GM21825 (cell line): ENCODE results near the gene ANKS1A.

ENCODE experiments used
- ATAC-seq: cut with Tn5 transposase; IDR thresholded peaks from one replicate; pipeline ENCODE4 v1.9.1; 2021; ENCODE audit warnings: mild to moderate bottlenecking, moderate library complexity; ENCODE audit not compliant: unreplicated experiment

Gene ANKS1A

GRCh38 chr6:35036828-35037663 lies 148.0 kb downstream of the ANKS1A start:
- ATAC-seq, result no peak

- ATAC-seq, result no peak
Observed at GRCh38 chr6:35037664-35038038, 148.6 kb downstream of the ANKS1A start.

- no peak for ATAC-seq
Observed at GRCh38 chr6:35038076-35038475, 149.0 kb downstream of the ANKS1A start.

- ATAC-seq, result no peak
Observed at GRCh38 chr6:35040398-35040797, 151.3 kb downstream of the ANKS1A start.

GRCh38 chr6:35041086-35041861 lies 152.2 kb downstream of the ANKS1A start:
- no peak for ATAC-seq

GRCh38 chr6:35042031-35042815 lies 153.2 kb downstream of the ANKS1A start:
- no peak for ATAC-seq

GRCh38 chr6:35043381-35044130 lies 154.5 kb downstream of the ANKS1A start:
- no peak for ATAC-seq

GRCh38 chr6:35044145-35044745 lies 155.2 kb downstream of the ANKS1A start:
- ATAC-seq, result no peak

GRCh38 chr6:35044761-35045421 lies 155.8 kb downstream of the ANKS1A start:
- no peak for ATAC-seq

- no peak for ATAC-seq
Observed at GRCh38 chr6:35046103-35046502, 157.0 kb downstream of the ANKS1A start.

- ATAC-seq, result no peak
Observed at GRCh38 chr6:35046862-35047261, 157.8 kb downstream of the ANKS1A start.

- ATAC-seq, result no peak
Observed at GRCh38 chr6:35047265-35048011, 158.4 kb downstream of the ANKS1A start.

- ATAC-seq, result no peak
Observed at GRCh38 chr6:35048031-35048613, 159.1 kb downstream of the ANKS1A start.

- ATAC-seq, result no peak
Observed at GRCh38 chr6:35048631-35049083, 159.6 kb downstream of the ANKS1A start.

- ATAC-seq, result no peak
Observed at GRCh38 chr6:35049156-35049735, 160.2 kb downstream of the ANKS1A start.

GRCh38 chr6:35049900-35050756 lies 161.1 kb downstream of the ANKS1A start:
- no peak for ATAC-seq

- no peak for ATAC-seq
Observed at GRCh38 chr6:35050757-35051330, 161.8 kb downstream of the ANKS1A start.
